Vagina (tissue), 2 donors: Measurements from ENCODE around the gene SLA2.

ENCODE experiments used
- POLR2A ChIP-seq, 2 donors: fragments of 450-650 bp; IDR thresholded peaks; one replicate each; pipeline ENCODE4 v1.6.1; 2017; ENCODE audit warnings: antibody characterized with exemption in 2 of 2, mild to moderate bottlenecking in 2 of 2, moderate library complexity in 2 of 2
- TF ChIP-seq, protein P1 (sequence below), 3 experiments: fragments of 450-650 bp in 2 of 3; fragments of 200-600 bp in 1 of 3; sonication (generic) in 1 of 3; IDR thresholded peaks; one replicate each; pipeline ENCODE4 v1.5.1; 2017 to 2019; ENCODE audit warnings: antibody characterized with exemption in 3 of 3, mild to moderate bottlenecking in 2 of 3, moderate library complexity in 2 of 3

DNA sequence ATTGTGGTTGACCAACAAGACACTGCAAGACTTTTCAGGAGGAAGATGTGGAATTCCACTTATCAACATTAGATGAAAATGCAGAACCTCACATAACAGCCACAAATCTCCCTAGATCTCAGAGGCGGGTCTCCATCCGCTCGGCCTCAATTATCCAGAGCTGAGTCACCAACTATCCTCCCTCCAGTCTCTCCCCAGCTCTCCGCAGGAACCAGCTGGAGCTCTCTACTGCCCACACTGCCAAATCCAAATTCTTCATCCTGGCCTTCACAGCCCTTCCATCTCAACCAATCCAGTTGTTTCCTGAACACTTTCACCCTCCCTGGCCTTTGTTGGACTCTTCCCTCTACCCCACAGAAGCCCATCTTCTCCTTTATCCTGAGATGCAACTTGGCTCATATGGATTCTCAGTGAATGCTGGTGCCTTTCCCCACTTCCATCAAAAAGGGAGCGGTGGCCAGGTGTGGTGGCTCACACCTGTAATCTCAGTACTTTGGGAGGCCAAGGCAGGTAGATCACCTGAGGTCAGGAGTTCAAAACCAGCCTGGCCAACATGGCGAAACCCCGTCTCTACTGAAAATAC is 76.1 kb downstream of the SLA2 start:
- TF ChIP-seq, protein P1, sequence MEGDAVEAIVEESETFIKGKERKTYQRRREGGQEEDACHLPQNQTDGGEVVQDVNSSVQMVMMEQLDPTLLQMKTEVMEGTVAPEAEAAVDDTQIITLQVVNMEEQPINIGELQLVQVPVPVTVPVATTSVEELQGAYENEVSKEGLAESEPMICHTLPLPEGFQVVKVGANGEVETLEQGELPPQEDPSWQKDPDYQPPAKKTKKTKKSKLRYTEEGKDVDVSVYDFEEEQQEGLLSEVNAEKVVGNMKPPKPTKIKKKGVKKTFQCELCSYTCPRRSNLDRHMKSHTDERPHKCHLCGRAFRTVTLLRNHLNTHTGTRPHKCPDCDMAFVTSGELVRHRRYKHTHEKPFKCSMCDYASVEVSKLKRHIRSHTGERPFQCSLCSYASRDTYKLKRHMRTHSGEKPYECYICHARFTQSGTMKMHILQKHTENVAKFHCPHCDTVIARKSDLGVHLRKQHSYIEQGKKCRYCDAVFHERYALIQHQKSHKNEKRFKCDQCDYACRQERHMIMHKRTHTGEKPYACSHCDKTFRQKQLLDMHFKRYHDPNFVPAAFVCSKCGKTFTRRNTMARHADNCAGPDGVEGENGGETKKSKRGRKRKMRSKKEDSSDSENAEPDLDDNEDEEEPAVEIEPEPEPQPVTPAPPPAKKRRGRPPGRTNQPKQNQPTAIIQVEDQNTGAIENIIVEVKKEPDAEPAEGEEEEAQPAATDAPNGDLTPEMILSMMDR (IDR thresholded peaks at IDR 0.05), result no peak
- no peak for TF ChIP-seq POLR2A (IDR thresholded peaks at IDR 0.05)
